Stimulated activated CD8-positive, alpha-beta memory T cell treated with anti-CD3 and anti-CD28 coated beads, Interleukin-12 subunit alpha, Interleukin-12 subunit beta, amount 100 ng/mL, for 24 hours (primary cell): ENCODE data around the gene FEM1B.

Experiments
- DNase-seq: peaks from one replicate; pipeline ENCODE4 v3.0.0-alpha.2; 2020; ENCODE audit errors: extremely low read depth

Gene FEM1B

DNA sequence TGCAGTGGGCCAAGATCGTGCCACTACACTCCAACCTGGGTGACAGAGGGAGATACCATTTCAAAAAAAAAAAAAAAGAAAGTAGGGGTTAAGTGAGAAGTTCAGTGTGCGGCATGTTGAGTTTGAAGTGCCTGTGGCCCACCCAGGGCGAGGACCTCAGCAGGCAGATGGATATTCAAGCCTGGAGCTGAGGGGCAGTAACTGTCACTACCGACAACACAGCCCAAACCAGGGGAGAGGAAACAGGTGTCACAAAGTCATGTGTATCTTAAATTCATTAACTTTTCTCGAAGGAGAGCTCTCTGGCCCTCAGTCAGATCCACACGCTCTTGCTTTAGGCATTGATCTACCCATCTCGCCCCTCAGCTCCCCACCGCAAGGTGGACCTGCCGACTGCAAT is 45.3 kb downstream of the FEM1B start:
- DNase-seq = no peak

DNA sequence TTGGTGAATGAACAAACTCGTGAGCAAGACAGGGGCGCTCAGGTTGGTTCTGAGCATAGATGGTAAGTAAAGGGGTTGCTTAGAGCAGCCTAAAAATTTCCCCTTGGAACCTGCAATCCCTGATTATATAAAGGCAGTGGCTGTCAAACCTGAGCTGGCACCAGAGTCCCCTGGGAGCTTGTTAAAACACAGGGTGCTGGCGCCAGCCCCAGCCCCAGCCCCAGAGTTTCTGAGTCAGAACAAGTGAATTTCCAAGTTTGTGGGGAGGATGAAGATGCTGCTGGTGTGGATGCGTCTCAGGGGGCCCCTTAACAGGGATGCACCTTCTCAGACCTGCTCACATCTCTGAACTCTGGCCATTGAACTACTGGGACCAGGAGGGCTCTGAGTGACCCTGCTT is 48.2 kb downstream of the FEM1B start:
- no peak for DNase-seq

DNA sequence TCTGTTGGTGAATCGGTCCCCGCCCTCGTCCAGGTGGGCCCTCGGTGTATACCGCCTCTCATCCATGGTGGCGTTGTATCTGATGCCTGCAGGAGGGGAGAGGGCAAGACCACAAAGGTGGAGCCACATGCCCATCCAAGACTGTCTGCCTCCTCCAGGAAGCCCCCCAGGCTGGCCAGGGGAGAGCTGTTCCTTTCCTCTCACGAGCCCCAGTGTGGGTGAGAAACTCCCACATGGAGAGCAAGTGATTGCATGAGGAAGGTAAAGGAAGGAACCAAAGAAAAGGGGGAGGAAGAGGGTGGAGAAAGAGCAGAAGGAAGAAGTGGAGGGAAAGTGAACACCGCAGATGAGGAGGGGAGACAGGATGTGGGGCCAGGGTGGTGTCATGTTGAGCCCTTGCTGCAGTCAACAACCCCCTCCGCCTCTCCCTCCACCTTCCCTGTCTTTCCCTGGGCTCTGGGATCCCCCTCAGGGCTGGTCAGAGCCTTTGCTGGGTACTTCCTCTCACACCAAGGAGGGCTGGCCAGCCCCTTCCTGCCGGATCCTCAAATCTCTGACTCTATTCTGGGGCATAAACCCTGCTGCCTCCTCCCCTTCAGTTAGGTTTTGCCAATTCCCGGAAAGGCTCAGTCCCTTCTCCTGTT is 49.3 kb downstream of the FEM1B start:
- DNase-seq = no peak

DNA sequence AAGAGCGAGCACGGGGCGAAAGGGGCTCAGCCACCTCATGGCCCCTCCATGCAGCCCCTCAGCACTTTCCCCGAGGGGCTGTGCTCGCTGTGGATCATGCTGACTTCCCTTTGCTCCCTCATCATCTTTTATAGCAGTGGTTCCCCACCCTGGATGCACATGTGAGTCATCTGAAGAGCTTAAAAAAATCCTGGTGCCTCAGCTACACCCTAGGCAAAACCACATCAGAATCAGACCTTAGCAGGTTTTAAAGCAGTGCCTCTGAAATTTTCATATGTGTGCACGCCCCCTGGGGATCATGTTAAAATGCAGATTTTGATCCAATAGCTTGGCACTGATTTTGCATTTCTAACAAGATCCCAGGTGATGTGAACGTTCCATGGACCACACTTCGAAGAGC is 50.9 kb downstream of the FEM1B start:
- no peak for DNase-seq

DNA sequence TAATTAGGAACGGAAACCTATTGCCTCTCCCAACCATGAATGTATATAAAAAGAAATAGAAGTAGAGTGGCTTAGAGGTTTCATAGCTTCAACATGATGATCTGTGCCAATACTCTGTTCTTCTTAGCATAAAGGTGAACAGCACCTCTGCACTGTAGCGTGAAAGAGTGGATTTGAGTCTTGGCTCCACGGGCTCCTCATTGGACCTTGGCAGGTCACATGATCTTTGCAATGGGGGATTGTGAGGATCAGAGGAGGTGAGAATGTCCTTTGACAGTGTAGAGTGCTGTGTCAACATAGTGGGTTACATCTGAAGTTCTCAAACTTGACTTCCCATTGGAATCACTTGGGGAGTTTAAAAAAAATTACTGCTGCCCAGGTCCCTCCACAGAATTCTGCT is 51.4 kb downstream of the FEM1B start:
- no peak for DNase-seq

DNA sequence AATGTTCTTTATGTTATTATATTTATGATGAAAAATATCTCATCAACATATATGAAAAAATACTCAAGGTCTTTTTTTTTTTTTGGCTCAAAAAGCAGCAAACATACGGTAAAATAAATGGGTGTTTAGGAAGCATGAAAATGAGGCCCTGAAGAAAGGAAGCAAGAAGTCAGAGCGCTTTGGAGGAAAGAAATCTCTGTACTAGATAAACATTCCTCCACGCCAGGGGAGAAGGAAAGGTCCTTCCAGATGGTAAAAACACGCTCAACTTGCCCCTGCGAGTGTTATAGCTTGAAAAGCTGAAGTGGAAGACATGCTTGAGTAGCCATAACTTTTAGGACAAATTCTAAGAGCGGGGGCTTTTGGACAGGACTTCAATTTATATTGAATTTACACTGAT is 52.9 kb downstream of the FEM1B start:
- no peak for DNase-seq

DNA sequence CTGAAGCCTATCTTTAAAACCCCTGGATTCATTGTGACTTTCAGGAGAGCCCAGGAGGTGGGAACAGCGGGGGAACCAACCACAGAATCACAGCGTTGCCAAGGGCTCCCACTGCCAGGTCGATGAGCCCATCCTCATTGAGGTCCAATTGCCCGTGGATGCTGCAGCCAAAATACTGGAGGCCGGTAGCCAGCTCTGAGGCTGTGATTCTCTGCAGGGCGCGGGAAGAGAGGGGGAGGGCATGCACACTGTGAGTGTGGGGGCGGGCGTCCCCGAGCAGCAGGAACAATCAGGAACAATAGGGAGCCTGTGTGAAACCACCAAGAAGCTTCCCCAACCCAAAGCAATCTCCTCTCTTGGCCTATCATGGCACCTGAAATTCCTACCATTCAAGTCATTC is 53.4 kb downstream of the FEM1B start:
- no peak for DNase-seq

DNA sequence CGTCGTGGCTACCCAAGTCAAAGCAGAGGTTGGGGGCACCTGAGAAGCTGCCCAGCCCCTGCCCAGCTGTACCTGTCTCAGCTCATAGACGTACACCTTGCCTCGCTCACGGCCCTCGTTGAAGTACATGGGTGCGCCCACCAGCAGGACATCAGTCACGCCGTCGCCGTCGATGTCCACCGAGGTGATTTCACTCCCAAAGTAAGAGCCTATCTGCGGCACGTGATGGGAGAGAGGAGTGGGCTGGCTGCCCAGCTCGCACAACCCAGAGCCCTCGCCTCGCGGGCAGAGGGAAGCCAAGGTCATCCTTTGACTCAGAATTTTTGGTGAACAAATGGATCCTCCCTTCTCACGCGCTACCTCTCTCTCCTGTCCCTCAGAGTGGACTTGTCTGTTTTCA is 54.7 kb downstream of the FEM1B start:
- no peak for DNase-seq

DNA sequence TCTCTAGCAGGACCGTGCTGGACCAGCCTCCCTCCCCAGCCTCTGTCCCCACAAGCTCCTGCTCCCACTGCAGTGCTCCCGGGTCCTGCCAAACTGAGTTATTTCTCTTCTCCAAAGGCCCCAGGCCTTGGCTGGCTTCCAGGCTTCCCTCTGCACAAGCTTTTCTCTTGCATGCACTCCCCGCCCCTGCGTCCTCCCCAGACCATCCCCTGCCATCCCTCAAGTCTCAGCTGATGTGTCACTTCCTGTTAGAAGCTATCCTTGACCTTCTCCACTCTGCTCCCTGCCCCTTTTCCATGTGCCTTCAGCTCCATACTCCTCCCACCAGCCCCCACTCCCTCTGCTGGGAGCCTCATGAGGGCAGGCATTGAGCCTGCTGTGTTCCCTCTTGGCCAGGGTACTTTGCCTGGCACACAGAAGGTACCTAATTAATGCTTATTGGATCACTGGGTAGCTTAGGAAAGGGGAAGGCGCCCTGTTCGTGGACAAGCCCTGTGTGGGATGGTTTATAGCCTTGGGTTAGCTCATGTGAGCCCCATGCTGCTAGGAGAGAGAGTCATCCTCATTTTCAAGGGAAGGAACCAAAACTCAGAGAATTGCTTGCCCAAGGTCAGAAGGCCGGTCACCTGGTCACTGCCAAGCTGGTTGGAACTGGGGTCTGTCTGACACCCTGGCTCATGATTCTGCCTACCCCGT is 56.4 kb downstream of the FEM1B start:
- DNase-seq = no peak

DNA sequence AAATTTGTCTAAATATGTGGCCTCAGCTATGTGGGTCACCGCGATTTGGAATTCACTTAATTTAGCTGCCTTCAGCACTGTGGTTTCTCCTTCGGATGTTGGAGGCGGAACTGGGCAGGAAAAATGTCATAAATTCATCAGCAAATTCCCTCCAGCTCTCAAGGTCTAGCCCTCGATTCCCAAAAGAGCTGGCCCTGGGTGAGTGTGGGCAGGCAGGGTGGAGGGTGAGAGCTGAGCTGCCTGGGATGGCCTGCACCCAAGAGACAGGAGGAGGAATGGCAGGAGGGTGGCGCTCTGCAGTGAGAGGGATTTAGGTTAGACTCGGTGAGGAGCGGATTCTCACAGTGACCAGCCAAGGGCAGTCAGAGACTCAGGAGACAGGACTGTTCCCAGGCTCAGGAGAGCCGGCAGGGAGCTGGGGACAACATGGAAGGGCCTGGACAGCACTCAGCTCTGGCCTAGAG is 57.1 kb downstream of the FEM1B start:
- DNase-seq = no peak

DNA sequence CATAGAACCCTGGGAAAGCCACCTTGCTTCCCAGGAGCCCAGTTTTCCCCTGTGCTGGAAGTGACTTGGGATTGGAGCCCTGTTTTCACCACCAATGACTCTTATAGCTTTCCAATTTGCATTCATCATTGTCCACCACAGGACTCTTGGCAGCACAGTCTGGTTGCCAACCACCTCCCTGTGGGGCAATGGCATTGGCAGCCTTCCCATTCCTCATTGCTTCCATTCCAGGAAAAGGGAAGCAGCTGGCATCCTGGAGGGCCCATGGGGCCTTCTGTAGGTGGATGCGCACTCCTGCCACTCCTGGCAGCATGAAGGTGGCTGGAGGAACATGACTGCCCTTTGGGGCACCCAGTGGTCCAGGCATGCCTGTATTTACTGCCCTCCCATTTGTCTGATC is 57.7 kb downstream of the FEM1B start:
- DNase-seq = no peak

DNA sequence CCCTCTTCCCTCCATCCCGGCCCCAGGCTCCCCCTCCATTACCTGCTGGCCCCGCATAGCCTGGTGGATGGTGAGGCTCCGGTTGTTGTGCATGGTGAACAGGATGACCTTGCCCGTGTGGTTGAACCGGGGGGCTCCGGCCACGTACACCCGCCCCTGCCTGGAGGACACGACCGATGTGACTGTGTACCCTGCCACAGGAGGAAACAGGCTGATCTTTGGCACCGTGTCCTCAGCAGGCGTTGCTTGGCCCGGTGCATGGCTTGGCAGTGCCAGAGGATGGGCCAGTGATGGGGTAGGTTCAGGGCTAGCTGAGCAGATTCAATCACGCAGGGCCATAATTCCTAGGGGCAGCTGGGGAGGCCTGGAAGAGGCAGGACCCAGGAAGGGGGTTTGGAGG is 58.1 kb downstream of the FEM1B start:
- no peak for DNase-seq

DNA sequence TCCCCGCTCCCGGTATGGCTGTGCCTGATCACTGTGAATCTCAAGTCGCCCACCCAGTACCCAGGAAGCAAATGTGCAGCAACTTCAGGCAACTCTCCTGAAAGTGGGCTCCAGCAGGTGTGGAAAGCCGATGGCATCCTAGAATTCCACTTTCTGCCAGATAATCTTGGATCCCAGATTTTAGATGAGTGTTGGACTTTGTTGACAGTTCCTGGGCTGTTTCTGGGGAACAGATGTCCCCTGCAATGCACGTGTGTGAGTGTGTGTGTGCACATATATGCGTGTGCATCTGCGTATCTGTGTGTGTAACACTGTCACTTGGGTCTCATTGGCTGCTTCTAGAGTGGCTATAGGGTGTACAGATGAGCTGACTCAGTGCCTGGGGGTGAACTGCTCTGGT is 59.0 kb downstream of the FEM1B start:
- DNase-seq = no peak

DNA sequence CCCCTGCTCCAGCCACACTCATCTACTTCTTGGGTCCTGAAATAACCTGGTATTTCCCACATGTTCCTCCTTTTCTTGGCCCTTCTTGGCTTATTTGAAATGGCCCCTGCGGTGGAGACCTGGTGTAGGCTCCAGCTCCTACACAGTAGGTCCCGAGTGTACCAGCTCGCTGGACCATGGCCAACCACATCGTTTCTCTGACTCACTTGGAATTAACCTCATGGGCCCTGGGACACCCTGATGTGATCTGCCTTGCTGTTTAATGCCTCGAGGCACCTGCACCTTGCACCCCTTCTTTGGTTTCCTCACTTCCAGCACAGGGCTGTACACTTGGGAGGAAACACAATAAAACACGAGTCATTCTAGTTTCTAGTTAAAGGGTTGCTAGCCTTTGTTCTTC is 60.3 kb downstream of the FEM1B start:
- no peak for DNase-seq

DNA sequence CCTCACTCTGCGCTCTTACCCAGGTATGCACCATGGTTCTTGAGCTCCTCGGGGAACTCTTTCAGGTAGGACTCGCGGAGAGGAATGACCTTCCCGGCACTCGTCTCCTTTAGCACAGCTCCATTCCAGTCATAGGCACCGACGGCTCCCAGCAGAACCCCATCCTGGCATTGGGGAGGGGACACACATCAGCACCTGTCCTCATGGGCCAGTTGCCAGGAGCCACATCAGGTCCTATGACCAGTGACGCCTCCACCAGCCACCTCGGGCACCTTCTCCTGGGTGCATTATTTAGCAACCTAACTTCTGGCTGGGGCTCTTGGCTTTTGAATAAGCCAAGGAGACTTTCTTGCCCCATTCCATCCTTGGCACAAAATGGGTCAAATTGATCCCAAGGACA is 61.9 kb downstream of the FEM1B start:
- no peak for DNase-seq

DNA sequence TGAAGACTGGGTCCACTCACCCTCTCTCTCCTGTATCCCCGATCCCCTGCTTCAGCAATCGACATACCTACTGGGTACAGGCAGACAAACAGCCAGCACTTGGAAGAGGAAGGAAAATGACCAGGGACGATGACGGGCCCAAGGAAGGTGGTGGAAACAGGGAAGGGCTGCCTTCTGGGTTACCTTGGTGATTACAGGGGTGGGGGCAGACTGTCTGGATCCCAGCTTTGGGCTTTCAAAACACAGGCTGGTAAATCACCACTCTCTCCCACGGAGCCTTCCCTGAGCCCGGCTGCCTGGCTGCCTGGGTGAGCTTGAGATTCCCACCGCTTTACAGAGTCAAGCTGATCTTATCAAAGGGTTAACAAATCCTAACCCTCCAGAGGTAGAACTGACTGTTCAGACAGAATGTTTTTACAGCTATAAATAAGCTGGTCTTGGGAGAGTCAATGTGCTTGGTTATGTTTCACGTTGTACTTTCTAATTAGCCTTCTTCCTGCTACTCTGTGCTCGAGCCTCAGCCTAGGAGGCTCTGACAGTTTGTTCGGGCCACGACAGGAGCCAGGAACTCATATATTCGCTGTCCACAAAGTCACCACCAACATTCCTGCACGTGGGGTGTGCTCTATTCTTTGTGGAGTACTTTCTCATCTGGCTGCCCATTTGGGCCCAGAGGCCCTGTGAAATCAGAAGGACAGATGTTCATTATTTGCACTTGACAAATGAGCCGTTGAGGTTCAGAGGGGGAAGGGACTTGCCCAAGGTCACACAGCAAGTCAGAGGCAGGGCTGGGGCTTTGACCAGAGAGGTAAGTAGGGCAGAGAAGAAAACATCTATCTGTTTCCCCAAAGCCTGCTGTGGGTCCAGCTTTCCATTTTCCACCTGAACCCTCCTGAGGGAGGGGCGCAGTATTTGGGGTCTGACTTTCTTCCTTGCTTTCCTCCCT is 63.5 kb downstream of the FEM1B start:
- no peak for DNase-seq

DNA sequence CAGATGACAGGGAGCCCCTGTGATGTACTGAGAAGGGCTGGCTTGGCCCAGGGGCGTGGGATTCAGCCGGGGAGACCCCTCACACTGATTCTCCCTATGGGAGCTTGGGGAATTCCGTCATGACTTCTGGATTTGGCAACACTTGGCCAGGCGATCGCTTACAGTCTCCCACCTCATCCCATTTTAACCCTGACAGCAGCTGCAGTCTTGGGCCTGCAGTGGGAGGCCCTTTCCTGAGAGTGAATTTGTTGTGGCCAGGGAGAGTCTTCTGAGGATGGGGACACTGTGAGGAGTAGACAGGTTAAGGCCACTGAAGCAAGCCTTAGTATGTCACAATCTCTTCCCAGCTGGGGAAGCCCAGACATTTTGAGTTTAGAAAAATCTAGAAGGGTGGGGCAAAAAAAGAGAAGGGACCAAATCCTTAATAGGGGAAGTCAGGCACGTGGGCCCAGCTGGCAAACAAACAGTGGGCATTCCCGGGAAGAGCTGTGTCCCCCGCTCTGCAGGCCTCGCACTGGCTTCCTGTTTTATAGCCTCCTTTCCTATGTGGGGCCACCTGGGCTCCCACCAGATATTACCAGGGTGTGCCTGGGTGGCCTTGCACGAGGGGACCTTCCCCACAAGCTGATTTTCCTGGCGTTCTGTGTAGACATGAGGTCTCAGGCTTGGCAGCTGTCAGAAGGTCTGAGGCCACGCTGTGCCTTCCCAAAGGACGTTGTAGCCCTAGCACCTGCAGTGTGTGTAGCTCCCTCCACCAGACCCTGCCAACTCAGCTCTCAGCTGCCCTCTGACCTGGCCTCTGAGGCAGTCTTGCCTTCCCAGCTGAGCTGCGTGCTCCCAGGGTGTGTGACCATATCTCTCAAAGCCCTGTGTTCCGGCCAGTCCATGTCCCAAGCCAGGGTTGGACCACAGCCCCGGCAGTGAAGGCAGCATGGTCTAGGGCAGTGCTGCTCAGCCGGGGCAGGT is 64.5 kb downstream of the FEM1B start:
- DNase-seq = no peak

DNA sequence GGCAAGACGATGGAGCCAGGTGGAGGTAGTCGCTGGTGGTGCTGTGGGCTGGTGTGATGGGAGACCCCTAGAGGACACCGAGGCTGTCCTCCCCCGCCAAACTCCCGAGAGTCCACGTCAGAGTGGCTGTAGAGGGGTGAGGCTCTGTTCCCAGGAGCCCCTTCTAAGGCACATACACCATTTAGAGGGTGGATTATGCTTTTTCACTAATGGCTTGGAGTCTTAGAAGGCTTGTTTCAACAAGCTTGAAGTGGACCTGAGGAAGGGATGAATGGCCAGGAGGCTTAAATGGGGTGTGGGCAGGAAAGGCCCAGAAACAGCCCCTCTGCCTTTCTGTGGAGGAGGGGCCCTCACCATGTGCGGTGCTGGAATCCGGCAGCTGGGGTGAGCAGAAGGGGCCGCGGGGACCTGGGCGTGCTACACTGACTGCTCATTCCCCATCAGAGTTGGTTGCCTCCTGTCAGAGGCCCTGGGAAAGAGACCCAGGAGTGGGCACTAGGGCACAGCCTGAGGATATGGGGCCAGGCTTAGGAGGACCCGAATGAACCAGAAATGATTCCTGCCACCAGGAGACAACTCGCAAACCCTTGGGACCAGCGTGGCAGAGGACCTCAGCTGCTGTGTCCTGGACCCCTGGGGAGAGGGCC is 66.2 kb downstream of the FEM1B start:
- no peak for DNase-seq

DNA sequence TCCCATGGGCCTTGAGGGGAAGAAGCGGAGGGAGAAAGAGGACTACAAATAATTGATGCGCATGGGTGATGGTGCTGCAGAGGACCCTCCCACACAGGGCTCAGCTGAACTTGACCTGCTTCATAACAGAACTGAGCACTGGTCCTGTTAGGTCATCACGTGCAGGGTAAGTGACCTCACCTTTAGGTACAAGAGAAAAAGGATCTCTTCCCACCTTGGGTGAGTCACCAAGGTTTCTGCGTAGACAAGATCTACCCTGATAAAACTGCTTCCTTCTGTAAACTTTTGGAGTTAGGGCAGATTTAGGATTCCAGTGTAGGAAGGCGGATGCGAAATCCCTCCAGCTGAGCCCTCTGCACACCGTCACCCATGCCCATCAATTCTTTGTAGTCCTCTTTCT is 67.1 kb downstream of the FEM1B start:
- DNase-seq = no peak
